ENCODE measurements around the gene ZNF641. TPM values are rescaled to one million over a fixed set of nuclear protein-coding genes. Genes with fewer than 3 reads are reported as not detected.

Gene ZNF641
- total RNA-seq, 1 experiment from 2014 or later = 13.5 TPM

DNA sequence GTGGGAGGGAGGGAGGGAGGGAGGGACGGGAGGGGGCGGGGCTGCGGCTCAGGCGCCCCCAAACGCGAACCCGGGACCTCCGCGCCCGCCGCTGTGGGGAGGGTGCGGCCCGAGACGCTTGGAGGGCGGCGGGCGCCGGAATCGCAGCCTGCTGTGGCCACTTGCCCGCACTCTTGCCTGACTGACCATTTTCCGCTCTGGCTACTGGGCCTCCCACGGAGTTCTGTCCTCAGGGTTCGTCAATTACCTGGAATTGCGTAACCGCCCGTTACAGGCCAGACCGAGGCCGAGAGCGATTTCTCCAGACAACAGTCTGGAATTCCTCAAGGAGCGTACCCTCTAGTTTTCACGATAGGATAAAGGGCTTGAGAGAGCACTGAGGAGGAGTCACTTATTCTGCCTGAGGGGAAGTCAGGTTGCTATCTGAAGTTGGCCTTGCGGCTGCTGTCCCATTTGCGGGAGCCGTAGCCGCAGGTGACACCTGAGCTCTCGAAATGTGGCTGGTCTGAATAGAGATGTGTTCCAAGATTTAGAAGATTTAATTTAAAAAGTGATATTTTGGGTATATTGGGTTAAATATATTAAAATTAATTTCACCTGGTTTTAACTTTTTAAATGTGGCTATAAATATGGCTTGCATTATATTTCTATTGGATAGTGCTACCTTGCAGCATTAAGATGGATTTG is 446 bp upstream of the ZNF641 start:
- BruUV-seq (replicated peaks) = no TSS peak
- Histone ChIP-seq H3K27ac (ENCODE audit: low read length) (peak overlapping the region; percentile 79), H3K36me3 (ENCODE audit: control insufficient read depth, insufficient read depth, low read length) (peaks cover 4% of the 10 kb centered on the region; the same call in 1 of the 2 replicates), H3K27me3 (ENCODE audit: control insufficient read depth, insufficient read depth, low read length) (no peaks in the 10 kb centered on the region), H3K4me1 (ENCODE audit: control insufficient read depth, insufficient read depth, low read length) (peaks cover 13% of the 10 kb centered on the region), H3K4me3 (ENCODE audit: low read depth in 2 of 2, low read length in 2 of 2) (peak overlapping the region; percentile 60 to 82), H3K9me3 (ENCODE audit: control insufficient read depth, insufficient read depth, low read depth, low read length) (no peaks in the 10 kb centered on the region)
- DNase-seq (ENCODE audit: low read depth, low spot score) (peak; percentile 32), ATAC-seq (peak; percentile 84)
- in situ Hi-C loops (cut with HindIII; ENCODE audit: low pct_unique_long_range_greater_than_20kb, low sequenced_read_pairs) = no loop called here
- ChIA-PET CTCF (no interaction called here), POLR2A (no interaction called here)
- TF ChIP-seq TCF7L2 (IDR thresholded peaks at IDR 0.05; ENCODE audit: low read depth, low read length) (no peak), POLR2AphosphoS5 (IDR thresholded peaks at IDR 0.05; ENCODE audit: low read depth, low read length) (no peak), SIN3A (IDR thresholded peaks at IDR 0.05; ENCODE audit: borderline replicate concordance, insufficient read depth, low read depth, low read length) (no peak)
- TF ChIP-seq, protein P1, sequence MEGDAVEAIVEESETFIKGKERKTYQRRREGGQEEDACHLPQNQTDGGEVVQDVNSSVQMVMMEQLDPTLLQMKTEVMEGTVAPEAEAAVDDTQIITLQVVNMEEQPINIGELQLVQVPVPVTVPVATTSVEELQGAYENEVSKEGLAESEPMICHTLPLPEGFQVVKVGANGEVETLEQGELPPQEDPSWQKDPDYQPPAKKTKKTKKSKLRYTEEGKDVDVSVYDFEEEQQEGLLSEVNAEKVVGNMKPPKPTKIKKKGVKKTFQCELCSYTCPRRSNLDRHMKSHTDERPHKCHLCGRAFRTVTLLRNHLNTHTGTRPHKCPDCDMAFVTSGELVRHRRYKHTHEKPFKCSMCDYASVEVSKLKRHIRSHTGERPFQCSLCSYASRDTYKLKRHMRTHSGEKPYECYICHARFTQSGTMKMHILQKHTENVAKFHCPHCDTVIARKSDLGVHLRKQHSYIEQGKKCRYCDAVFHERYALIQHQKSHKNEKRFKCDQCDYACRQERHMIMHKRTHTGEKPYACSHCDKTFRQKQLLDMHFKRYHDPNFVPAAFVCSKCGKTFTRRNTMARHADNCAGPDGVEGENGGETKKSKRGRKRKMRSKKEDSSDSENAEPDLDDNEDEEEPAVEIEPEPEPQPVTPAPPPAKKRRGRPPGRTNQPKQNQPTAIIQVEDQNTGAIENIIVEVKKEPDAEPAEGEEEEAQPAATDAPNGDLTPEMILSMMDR (IDR thresholded peaks at IDR 0.05) = no peak
- TF ChIP-seq, protein P2, sequence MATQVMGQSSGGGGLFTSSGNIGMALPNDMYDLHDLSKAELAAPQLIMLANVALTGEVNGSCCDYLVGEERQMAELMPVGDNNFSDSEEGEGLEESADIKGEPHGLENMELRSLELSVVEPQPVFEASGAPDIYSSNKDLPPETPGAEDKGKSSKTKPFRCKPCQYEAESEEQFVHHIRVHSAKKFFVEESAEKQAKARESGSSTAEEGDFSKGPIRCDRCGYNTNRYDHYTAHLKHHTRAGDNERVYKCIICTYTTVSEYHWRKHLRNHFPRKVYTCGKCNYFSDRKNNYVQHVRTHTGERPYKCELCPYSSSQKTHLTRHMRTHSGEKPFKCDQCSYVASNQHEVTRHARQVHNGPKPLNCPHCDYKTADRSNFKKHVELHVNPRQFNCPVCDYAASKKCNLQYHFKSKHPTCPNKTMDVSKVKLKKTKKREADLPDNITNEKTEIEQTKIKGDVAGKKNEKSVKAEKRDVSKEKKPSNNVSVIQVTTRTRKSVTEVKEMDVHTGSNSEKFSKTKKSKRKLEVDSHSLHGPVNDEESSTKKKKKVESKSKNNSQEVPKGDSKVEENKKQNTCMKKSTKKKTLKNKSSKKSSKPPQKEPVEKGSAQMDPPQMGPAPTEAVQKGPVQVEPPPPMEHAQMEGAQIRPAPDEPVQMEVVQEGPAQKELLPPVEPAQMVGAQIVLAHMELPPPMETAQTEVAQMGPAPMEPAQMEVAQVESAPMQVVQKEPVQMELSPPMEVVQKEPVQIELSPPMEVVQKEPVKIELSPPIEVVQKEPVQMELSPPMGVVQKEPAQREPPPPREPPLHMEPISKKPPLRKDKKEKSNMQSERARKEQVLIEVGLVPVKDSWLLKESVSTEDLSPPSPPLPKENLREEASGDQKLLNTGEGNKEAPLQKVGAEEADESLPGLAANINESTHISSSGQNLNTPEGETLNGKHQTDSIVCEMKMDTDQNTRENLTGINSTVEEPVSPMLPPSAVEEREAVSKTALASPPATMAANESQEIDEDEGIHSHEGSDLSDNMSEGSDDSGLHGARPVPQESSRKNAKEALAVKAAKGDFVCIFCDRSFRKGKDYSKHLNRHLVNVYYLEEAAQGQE (IDR thresholded peaks at IDR 0.05; ENCODE audit: insufficient read depth in 1 of 2, low read depth in 2 of 2, low read length in 1 of 2) = no peak
- intact Hi-C loops (cut with micrococcal nuclease; ENCODE audit: unreplicated experiment) = no loop called here

DNA sequence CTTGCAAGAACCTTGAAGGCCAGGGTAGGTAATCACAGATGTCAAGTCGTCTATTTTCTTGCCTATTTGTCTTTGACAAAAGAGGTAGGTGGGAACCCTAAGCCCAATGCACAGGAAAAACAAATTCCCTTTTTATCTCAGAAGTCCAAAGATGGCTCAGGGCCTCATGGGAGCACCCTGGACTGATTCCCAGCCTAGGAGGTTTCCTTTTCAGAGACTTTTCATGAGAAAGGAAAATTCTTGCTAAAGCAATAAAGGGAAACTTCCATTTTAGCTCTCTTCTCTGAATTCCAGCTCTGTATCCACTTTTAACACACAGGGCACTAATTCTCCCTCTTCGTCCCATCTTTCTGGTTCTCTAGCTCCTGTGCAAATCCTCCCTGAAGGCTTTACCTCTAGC is 1.2 kb downstream of the ZNF641 start:
- Histone ChIP-seq H3K9me3 (ENCODE audit: control insufficient read depth, insufficient read depth, low read depth, low read length) (no peaks in the 10 kb centered on the region), H3K27me3 (ENCODE audit: control insufficient read depth, insufficient read depth, low read length) (no peaks in the 10 kb centered on the region), H3K36me3 (ENCODE audit: control insufficient read depth, insufficient read depth, low read length) (peaks cover 4% of the 10 kb centered on the region; the same call in 1 of the 2 replicates), H3K27ac (ENCODE audit: low read length) (no peak overlapping the region), H3K4me3 (ENCODE audit: low read depth in 2 of 2, low read length in 2 of 2) (peak overlapping the region in 1 of 2 experiments; percentile 84; a peak in 2 of 4 replicates), H3K4me1 (ENCODE audit: control insufficient read depth, insufficient read depth, low read length) (peaks cover 13% of the 10 kb centered on the region)
- BruUV-seq (replicated peaks) = no TSS peak
- ChIA-PET CTCF (no interaction called here), POLR2A (no interaction called here)
- intact Hi-C loops (cut with micrococcal nuclease; ENCODE audit: unreplicated experiment) (no loop called here), in situ Hi-C loops (cut with HindIII; ENCODE audit: low pct_unique_long_range_greater_than_20kb, low sequenced_read_pairs) (no loop called here)
- DNase-seq (ENCODE audit: low read depth, low spot score) (no peak), ATAC-seq (no peak)
- TF ChIP-seq TCF7L2 (IDR thresholded peaks at IDR 0.05; ENCODE audit: low read depth, low read length) = no peak
- TF ChIP-seq, protein P2 (IDR thresholded peaks at IDR 0.05; ENCODE audit: insufficient read depth in 1 of 2, low read depth in 2 of 2, low read length in 1 of 2) = no peak
- no peak for TF ChIP-seq SIN3A (IDR thresholded peaks at IDR 0.05; ENCODE audit: borderline replicate concordance, insufficient read depth, low read depth, low read length)
- TF ChIP-seq POLR2AphosphoS5 (IDR thresholded peaks at IDR 0.05; ENCODE audit: low read depth, low read length) = no peak
- TF ChIP-seq, protein P1 (IDR thresholded peaks at IDR 0.05) = no peak

All from Panc1 (cell line).